Measurements from ENCODE around the gene BEND7.

DNA sequence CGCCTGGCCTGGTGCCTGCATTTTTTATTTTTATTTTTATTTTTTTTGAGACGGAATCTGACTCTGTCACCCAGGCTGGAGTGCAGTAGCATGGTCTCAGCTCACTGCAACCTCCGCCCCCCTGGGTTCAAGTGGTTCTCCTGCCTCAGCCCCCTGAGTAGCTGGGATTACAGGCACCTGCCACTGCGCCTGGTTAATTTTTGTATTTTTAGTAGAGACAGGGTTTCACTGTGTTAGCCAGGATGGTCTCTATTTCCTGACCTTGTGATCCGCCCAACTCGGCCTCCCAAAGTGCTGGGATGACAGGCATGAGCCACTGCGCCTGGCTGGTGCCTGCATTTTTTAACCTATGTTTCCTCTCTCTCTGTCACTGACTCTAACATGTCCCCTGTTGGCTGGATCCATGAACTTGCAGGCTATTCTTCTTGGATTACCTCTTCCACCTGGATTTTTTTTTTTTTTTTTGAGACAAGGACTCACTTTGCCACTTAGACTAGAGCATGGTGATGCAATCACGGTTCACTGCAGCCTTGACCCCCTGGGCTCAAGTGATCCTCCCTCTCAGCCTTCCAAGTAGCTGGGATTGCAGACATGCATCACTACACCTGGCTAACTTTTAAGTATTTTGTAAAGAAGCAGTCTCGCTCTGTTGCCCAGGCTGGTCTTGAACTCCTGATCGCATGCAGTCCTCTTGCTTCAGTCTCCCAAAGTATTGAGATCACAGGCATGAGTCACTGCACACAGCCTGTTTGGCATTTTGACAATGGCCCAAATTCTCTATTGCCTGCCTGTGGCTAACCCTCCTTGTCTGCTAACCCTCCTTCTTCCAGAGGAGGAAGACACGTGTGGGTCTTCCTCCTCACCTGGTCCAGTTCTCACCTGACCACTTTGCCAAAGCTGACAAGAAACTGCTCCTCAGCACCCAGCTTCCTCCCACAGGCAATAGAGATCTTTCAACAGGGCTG, 34.9 kb upstream of the BEND7 start:
- TF ChIP-seq, protein P1, sequence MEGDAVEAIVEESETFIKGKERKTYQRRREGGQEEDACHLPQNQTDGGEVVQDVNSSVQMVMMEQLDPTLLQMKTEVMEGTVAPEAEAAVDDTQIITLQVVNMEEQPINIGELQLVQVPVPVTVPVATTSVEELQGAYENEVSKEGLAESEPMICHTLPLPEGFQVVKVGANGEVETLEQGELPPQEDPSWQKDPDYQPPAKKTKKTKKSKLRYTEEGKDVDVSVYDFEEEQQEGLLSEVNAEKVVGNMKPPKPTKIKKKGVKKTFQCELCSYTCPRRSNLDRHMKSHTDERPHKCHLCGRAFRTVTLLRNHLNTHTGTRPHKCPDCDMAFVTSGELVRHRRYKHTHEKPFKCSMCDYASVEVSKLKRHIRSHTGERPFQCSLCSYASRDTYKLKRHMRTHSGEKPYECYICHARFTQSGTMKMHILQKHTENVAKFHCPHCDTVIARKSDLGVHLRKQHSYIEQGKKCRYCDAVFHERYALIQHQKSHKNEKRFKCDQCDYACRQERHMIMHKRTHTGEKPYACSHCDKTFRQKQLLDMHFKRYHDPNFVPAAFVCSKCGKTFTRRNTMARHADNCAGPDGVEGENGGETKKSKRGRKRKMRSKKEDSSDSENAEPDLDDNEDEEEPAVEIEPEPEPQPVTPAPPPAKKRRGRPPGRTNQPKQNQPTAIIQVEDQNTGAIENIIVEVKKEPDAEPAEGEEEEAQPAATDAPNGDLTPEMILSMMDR (IDR thresholded peaks at IDR 0.05) = no peak
- TF ChIP-seq POLR2A (IDR thresholded peaks at IDR 0.05) = no peak
- no peak for TF ChIP-seq EP300 (IDR thresholded peaks at IDR 0.05)
- no peak for TF ChIP-seq POLR2AphosphoS5 (IDR thresholded peaks at IDR 0.05)
